ENCODE results near the gene TAPBP. TPM values are rescaled to one million over a fixed set of nuclear protein-coding genes. Genes with fewer than 3 reads are reported as not detected.
A peak's percentile ranks its signal among the peaks of the same experiment; 100 is the strongest.
"Not testable (repeated sequence)": the region's sequence is repeated elsewhere in the genome, so short reads cannot be mapped to it uniquely, and the experiment has no call there.

TAPBP gene
- total RNA-seq, 1 donor from 2014 or later, result 117 TPM

GRCh38 chr6:33286946-33287914 lies 26.6 kb downstream of the TAPBP start:
- H3K27ac Mint-ChIP-seq (ENCODE audit: unreplicated experiment), result no peak overlapping the region
- DNase-seq (ENCODE audit: extremely low spot score, unreplicated experiment), result no peak
- no peak for TF ChIP-seq CTCF (IDR thresholded peaks at IDR 0.05)
- peaks cover 32% of the 10 kb centered on the region for H3K4me1 Mint-ChIP-seq (ENCODE audit: unreplicated experiment)
- peaks cover 18% of the 10 kb centered on the region for H3K36me3 Mint-ChIP-seq (ENCODE audit: unreplicated experiment)
- no peaks in the 10 kb centered on the region for H3K27me3 Mint-ChIP-seq (ENCODE audit: unreplicated experiment)
- peak overlapping the region; percentile 59 for H3K4me3 Mint-ChIP-seq (ENCODE audit: unreplicated experiment)
- no peaks in the 10 kb centered on the region for H3K9me3 Mint-ChIP-seq (ENCODE audit: unreplicated experiment)

- DNase-seq (ENCODE audit: extremely low spot score, unreplicated experiment); H3K9me3 Mint-ChIP-seq (ENCODE audit: unreplicated experiment): not testable (repeated sequence)
These were observed 28.7 kb downstream of the TAPBP start for GRCh38 chr6:33285214-33285613.

GRCh38 chr6:33280539-33280938 lies 33.3 kb downstream of the TAPBP start:
- TF ChIP-seq CTCF (IDR thresholded peaks at IDR 0.05), result no peak
- peaks cover 12% of the 10 kb centered on the region for H3K36me3 Mint-ChIP-seq (ENCODE audit: unreplicated experiment)
- peaks cover 22% of the 10 kb centered on the region for H3K4me1 Mint-ChIP-seq (ENCODE audit: unreplicated experiment)
- no peak for DNase-seq (ENCODE audit: extremely low spot score, unreplicated experiment)
- no peaks in the 10 kb centered on the region for H3K9me3 Mint-ChIP-seq (ENCODE audit: unreplicated experiment)
- H3K4me3 Mint-ChIP-seq (ENCODE audit: unreplicated experiment), result no peak overlapping the region
- no peaks in the 10 kb centered on the region for H3K27me3 Mint-ChIP-seq (ENCODE audit: unreplicated experiment)
- H3K27ac Mint-ChIP-seq (ENCODE audit: unreplicated experiment), result no peak overlapping the region

More at GRCh38 chr6:33285214-33285613, 28.7 kb downstream of the TAPBP start:
- Mint-ChIP-seq H3K36me3 (ENCODE audit: unreplicated experiment) (peaks cover 18% of the 10 kb centered on the region), H3K4me1 (ENCODE audit: unreplicated experiment) (peaks cover 24% of the 10 kb centered on the region)
- H3K27ac Mint-ChIP-seq (ENCODE audit: unreplicated experiment); H3K4me3 Mint-ChIP-seq (ENCODE audit: unreplicated experiment); H3K27me3 Mint-ChIP-seq (ENCODE audit: unreplicated experiment): not testable (repeated sequence)

- Mint-ChIP-seq H3K4me3 (ENCODE audit: unreplicated experiment) (no peak overlapping the region), H3K36me3 (ENCODE audit: unreplicated experiment) (peaks cover 13% of the 10 kb centered on the region), H3K27me3 (ENCODE audit: unreplicated experiment) (no peaks in the 10 kb centered on the region), H3K4me1 (ENCODE audit: unreplicated experiment) (peaks cover 27% of the 10 kb centered on the region), H3K9me3 (ENCODE audit: unreplicated experiment) (no peaks in the 10 kb centered on the region), H3K27ac (ENCODE audit: unreplicated experiment) (no peak overlapping the region)
- TF ChIP-seq CTCF (IDR thresholded peaks at IDR 0.05), result peak; percentile 42
- DNase-seq (ENCODE audit: extremely low spot score, unreplicated experiment), result no peak
These were observed 33.8 kb downstream of the TAPBP start for GRCh38 chr6:33279971-33280511.

- Mint-ChIP-seq H3K27ac (ENCODE audit: unreplicated experiment) (no peak overlapping the region), H3K4me1 (ENCODE audit: unreplicated experiment) (peaks cover 34% of the 10 kb centered on the region), H3K9me3 (ENCODE audit: unreplicated experiment) (no peaks in the 10 kb centered on the region), H3K4me3 (ENCODE audit: unreplicated experiment) (no peak overlapping the region), H3K27me3 (ENCODE audit: unreplicated experiment) (no peaks in the 10 kb centered on the region), H3K36me3 (ENCODE audit: unreplicated experiment) (peaks cover 19% of the 10 kb centered on the region)
- no peak for TF ChIP-seq CTCF (IDR thresholded peaks at IDR 0.05)
- no peak for DNase-seq (ENCODE audit: extremely low spot score, unreplicated experiment)
These were observed 34.6 kb downstream of the TAPBP start for GRCh38 chr6:33279257-33279695.
